GM12892 (cell line): ENCODE data around the gene MRPL44.

Experiments used
- POLR2A ChIP-seq: IDR thresholded peaks from 2 replicates; pipeline ENCODE4 v1.6.1; 2011; ENCODE audit warnings: low read depth, low read length, control low read depth
- POLR2AphosphoS5 ChIP-seq: IDR thresholded peaks from 2 replicates; pipeline ENCODE4 v1.6.1; 2011; ENCODE audit warnings: low read depth, low read length, control low read depth

- TF ChIP-seq POLR2A (no peak), POLR2AphosphoS5 (no peak)
Measured at GRCh38 chr2:223949241-223949840, 7.9 kb upstream of the MRPL44 start.
